Liver (tissue), 3 donors: ENCODE data around the gene PHKG2.

Source experiments
- ATF3 ChIP-seq: IDR thresholded peaks from 2 replicates; pipeline ENCODE4 v1.6.1; 2016; ENCODE audit warnings: antibody characterized with exemption
- CTCF ChIP-seq: fragments of 150-350 bp; IDR thresholded peaks from 2 replicates; pipeline ENCODE4 v1.5.1; 2017; ENCODE audit warnings: improper control_type of control experiment, low read depth, low read length; ENCODE audit not compliant: missing input control
- EGR1 ChIP-seq, 2 donors: IDR thresholded peaks; 2 replicates each; pipeline ENCODE4 v1.6.1; 2016 to 2018; ENCODE audit warnings: antibody characterized with exemption in 2 of 2, low read depth in 2 of 2
- JUND ChIP-seq, 2 donors: IDR thresholded peaks; 2 replicates each; pipeline ENCODE4 v1.6.1; 2016; ENCODE audit warnings: antibody characterized with exemption in 2 of 2
- RAD21 ChIP-seq, 2 donors: IDR thresholded peaks; 2 replicates each; pipeline ENCODE4 v1.6.1; 2016; ENCODE audit warnings: antibody characterized with exemption in 2 of 2, mild to moderate bottlenecking in 2 of 2
- REST ChIP-seq: IDR thresholded peaks from 2 replicates; pipeline ENCODE4 v1.6.1; 2016; ENCODE audit warnings: antibody characterized with exemption, mild to moderate bottlenecking
- RXRA ChIP-seq, 2 donors: IDR thresholded peaks; 2 replicates each; pipeline ENCODE4 v1.6.1; 2017 to 2018; ENCODE audit warnings: antibody characterized with exemption in 2 of 2, mild to moderate bottlenecking in 1 of 2
- TAF1 ChIP-seq: conservative IDR thresholded peaks from 2 replicates; pipeline ENCODE4 v1.6.1; 2016; ENCODE audit warnings: antibody characterized with exemption, mild to moderate bottlenecking
- ZBTB33 ChIP-seq: IDR thresholded peaks from 2 replicates; pipeline ENCODE4 v1.6.1; 2016; ENCODE audit warnings: antibody characterized with exemption
- donor health status: healthy.
- donor health status: healthy.

GRCh38 chr16:30764086-30764485 is 15.9 kb downstream of the PHKG2 start:
- no peak for TF ChIP-seq ZBTB33
- no peak for TF ChIP-seq CTCF
- TF ChIP-seq RAD21 (IDR thresholded peaks at IDR 0.05) = no peak
- TF ChIP-seq RXRA (IDR thresholded peaks at IDR 0.05) = no peak
- TF ChIP-seq TAF1 = no peak
- TF ChIP-seq ATF3 = no peak
- no peak for TF ChIP-seq REST
- no peak for TF ChIP-seq EGR1 (IDR thresholded peaks at IDR 0.05; ENCODE audit: low read depth in 2 of 2)
- TF ChIP-seq JUND (IDR thresholded peaks at IDR 0.05) = no peak
